ENCODE measurements around the gene C1QL2.

DNA sequence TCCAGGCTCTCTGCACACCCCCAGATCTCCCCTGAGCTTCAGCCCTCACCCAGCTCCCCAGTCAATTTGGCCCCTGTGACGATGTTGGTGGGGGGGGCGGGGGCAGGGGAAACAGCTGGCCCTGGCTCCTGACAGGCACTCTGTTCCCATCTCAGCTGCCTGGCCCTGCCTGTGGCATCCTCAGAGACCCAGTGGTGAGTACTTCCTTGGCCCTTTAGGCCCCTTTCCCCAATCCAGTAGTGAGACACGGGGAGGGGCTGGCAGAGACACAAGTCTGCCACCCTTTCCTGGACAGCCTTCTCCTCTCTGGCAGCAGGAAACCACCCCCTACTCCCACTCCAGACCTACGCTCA, 19.3 kb upstream of the C1QL2 start:
- TF ChIP-seq CTCF (IDR thresholded peaks at IDR 0.05) (no peak), POLR2A (IDR thresholded peaks at IDR 0.05) (no peak)

All from gastroesophageal sphincter (tissue), 3 donors.